GM12891 (cell line): ENCODE measurements around the gene ZNF232.
"Not testable (repeated sequence)": the region's sequence is repeated elsewhere in the genome, so short reads cannot be mapped to it uniquely, and the experiment has no call there.

Experiments
- POLR2A ChIP-seq: IDR thresholded peaks from 2 replicates; pipeline ENCODE4 v1.6.1; 2011; ENCODE audit warnings: low read depth, low read length, control low read depth
- POLR2AphosphoS5 ChIP-seq: IDR thresholded peaks from 2 replicates; pipeline ENCODE4 v1.6.1; 2011; ENCODE audit warnings: low read depth, low read length, control low read depth

DNA sequence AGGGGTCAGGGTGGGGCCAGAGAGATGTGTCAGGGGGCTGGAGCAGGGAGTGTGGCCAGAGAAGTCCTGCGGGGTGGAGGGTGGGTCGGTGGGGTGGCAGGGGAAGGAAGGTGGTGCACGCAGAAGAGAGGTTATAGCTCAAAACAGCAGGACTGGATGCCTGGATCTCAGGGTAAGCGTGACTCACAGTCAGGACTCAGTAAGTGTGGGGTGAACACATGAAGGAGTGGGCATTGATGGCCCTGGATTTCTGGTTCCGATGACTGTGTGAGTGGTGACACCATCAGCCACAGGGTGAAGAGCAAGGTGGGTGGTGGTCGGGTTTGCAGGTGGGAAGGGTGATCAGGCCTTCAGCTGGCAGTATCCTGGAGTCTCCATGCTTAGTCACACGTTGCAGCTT lies 10.4 kb upstream of the ZNF232 start:
- not testable (repeated sequence) for TF ChIP-seq POLR2A, POLR2AphosphoS5
